Measurements from ENCODE around the gene WNT5B. TPM values are rescaled to one million over a fixed set of nuclear protein-coding genes. Genes with fewer than 3 reads are reported as not detected.

The WNT5B gene
- total RNA-seq, 1 donor = 16.6 TPM

GRCh38 chr12:1607940-1608712, 20.9 kb upstream of the WNT5B start:
- peak; percentile 84 for DNase-seq (ENCODE audit: low read depth)
- no peak for TF ChIP-seq CTCF (IDR thresholded peaks at IDR 0.05; ENCODE audit: insufficient read depth, low read length)

GRCh38 chr12:1608713-1609119, 20.3 kb upstream of the WNT5B start:
- no peak overlapping the region for H3K4me3 ChIP-seq (ENCODE audit: low read depth, low read length)
- TF ChIP-seq CTCF (IDR thresholded peaks at IDR 0.05; ENCODE audit: insufficient read depth, low read length) = no peak

More at GRCh38 chr12:1607940-1608712, 20.9 kb upstream of the WNT5B start:
- no peak overlapping the region for H3K4me3 ChIP-seq (ENCODE audit: low read depth, low read length)

GRCh38 chr12:1610072-1610643, 18.9 kb upstream of the WNT5B start:
- H3K4me3 ChIP-seq (ENCODE audit: low read depth, low read length) = no peak overlapping the region
- no peak for TF ChIP-seq CTCF (IDR thresholded peaks at IDR 0.05; ENCODE audit: insufficient read depth, low read length)
- DNase-seq (ENCODE audit: low read depth) = no peak

More at GRCh38 chr12:1608713-1609119, 20.3 kb upstream of the WNT5B start:
- peak; percentile 63 for DNase-seq (ENCODE audit: low read depth)

GRCh38 chr12:1611803-1612572, 17.0 kb upstream of the WNT5B start:
- DNase-seq (ENCODE audit: low read depth) = peak; percentile 95
- TF ChIP-seq CTCF (IDR thresholded peaks at IDR 0.05; ENCODE audit: insufficient read depth, low read length) = no peak
- H3K4me3 ChIP-seq (ENCODE audit: low read depth, low read length) = peak overlapping the region; percentile 47

- no peak for TF ChIP-seq CTCF (IDR thresholded peaks at IDR 0.05; ENCODE audit: insufficient read depth, low read length)
- no peak for DNase-seq (ENCODE audit: low read depth)
- H3K4me3 ChIP-seq (ENCODE audit: low read depth, low read length) = no peak overlapping the region
These were observed 15.2 kb upstream of the WNT5B start for GRCh38 chr12:1613860-1614259.

- no peak overlapping the region for H3K4me3 ChIP-seq (ENCODE audit: low read depth, low read length)
- DNase-seq (ENCODE audit: low read depth) = no peak
- TF ChIP-seq CTCF (IDR thresholded peaks at IDR 0.05; ENCODE audit: insufficient read depth, low read length) = no peak
These were observed 14.7 kb upstream of the WNT5B start for GRCh38 chr12:1614360-1614759.

Data from fibroblast of the aortic adventitia (primary cell).